Activated naive CD4-positive, alpha-beta T cell treated with anti-CD3 and anti-CD28 coated beads, Interleukin-2, amount 50 U/mL, for 72 hours (primary cell): ENCODE results near the gene GNB1L. TPM values are rescaled to one million over a fixed set of nuclear protein-coding genes. Genes with fewer than 3 reads are reported as not detected.
"Not testable (repeated sequence)": the region's sequence is repeated elsewhere in the genome, so short reads cannot be mapped to it uniquely, and the experiment has no call there.

ENCODE experiments used
- ATAC-seq, 2 donors: fragments of 150-1000 bp; cut with Tn5 transposase; 2 replicates each; pipeline ENCODE4 v1.10.0; 2021; ENCODE audit warnings: mild to moderate bottlenecking in 2 of 2, moderate library complexity in 2 of 2
- DNase-seq, 2 donors: peaks; one replicate each; pipeline ENCODE4 v3.0.0; 2021 to 2022; ENCODE audit warnings: low spot score in 2 of 2
- H3K27ac Mint-ChIP-seq, 2 donors: one replicate each; pipeline ENCODE4 v1.8.0; 2022; ENCODE audit warnings: mild to moderate bottlenecking in 2 of 2, mixed read lengths in 2 of 2
- H3K36me3 Mint-ChIP-seq, 2 donors: one replicate each; pipeline ENCODE4 v1.8.0; 2022; ENCODE audit warnings: mixed read lengths in 2 of 2
- H3K9me3 Mint-ChIP-seq, 2 donors: one replicate each; pipeline ENCODE4 v1.8.0; 2022; ENCODE audit warnings: mixed read lengths in 2 of 2
- total RNA-seq, 2 donors: library from RNA; stranded (reverse); gene quantifications; one replicate each; pipeline ENCODE4 v1.2.3, GENCODE V29; 2022

GNB1L gene
- total RNA-seq, 2 donors from 2014 or later, result 9.6 to 13.4 TPM

- Mint-ChIP-seq H3K36me3 (no peaks in the 10 kb centered on the region), H3K9me3 (no peaks in the 10 kb centered on the region), H3K27ac (no peak overlapping the region)
- no peak for ATAC-seq
- no peak for DNase-seq
Measured at GRCh38 chr22:19779011-19779421, 75.7 kb downstream of the GNB1L start.

GRCh38 chr22:19777192-19777591, 77.5 kb downstream of the GNB1L start:
- DNase-seq, H3K27ac Mint-ChIP-seq, H3K36me3 Mint-ChIP-seq, ATAC-seq, H3K9me3 Mint-ChIP-seq: not testable (repeated sequence)

GRCh38 chr22:19776433-19777031, 78.1 kb downstream of the GNB1L start:
- Mint-ChIP-seq H3K36me3 (no peaks in the 10 kb centered on the region), H3K9me3 (no peaks in the 10 kb centered on the region), H3K27ac (no peak overlapping the region)
- DNase-seq (no peak), ATAC-seq (peak in 1 of 2 donors; percentile 33)

GRCh38 chr22:19775496-19776325, 79.0 kb downstream of the GNB1L start:
- H3K36me3 Mint-ChIP-seq, result no peaks in the 10 kb centered on the region
- H3K9me3 Mint-ChIP-seq, result no peaks in the 10 kb centered on the region
- no peak for DNase-seq
- ATAC-seq, result no peak
- H3K27ac Mint-ChIP-seq, result no peak overlapping the region

GRCh38 chr22:19774628-19775027, 80.0 kb downstream of the GNB1L start:
- no peaks in the 10 kb centered on the region for H3K36me3 Mint-ChIP-seq
- no peaks in the 10 kb centered on the region for H3K9me3 Mint-ChIP-seq
- H3K27ac Mint-ChIP-seq, result no peak overlapping the region
- DNase-seq, result no peak
- no peak for ATAC-seq

GRCh38 chr22:19773470-19774040, 81.1 kb downstream of the GNB1L start:
- Mint-ChIP-seq H3K27ac (no peak overlapping the region), H3K9me3 (no peaks in the 10 kb centered on the region), H3K36me3 (peaks cover 0 to 5% of the 10 kb centered on the region in 2 donors)
- ATAC-seq (no peak), DNase-seq (no peak)

- Mint-ChIP-seq H3K9me3 (no peaks in the 10 kb centered on the region), H3K27ac (no peak overlapping the region), H3K36me3 (peaks cover 0 to 5% of the 10 kb centered on the region in 2 donors)
- ATAC-seq (no peak), DNase-seq (no peak)
Measured at GRCh38 chr22:19772673-19773469, 81.8 kb downstream of the GNB1L start.

GRCh38 chr22:19772422-19772672, 82.3 kb downstream of the GNB1L start:
- no peaks in the 10 kb centered on the region for H3K9me3 Mint-ChIP-seq
- H3K27ac Mint-ChIP-seq, result no peak overlapping the region
- DNase-seq (no peak), ATAC-seq (no peak)
- peaks cover 0 to 5% of the 10 kb centered on the region in 2 donors for H3K36me3 Mint-ChIP-seq

GRCh38 chr22:19770349-19771220, 84.1 kb downstream of the GNB1L start:
- peaks cover 0 to 5% of the 10 kb centered on the region in 2 donors for H3K36me3 Mint-ChIP-seq
- no peak for DNase-seq
- H3K9me3 Mint-ChIP-seq, result no peaks in the 10 kb centered on the region
- no peak for ATAC-seq
- no peak overlapping the region for H3K27ac Mint-ChIP-seq

- DNase-seq, result no peak
- no peak for ATAC-seq
- H3K27ac Mint-ChIP-seq, result no peak overlapping the region
- H3K9me3 Mint-ChIP-seq, result no peaks in the 10 kb centered on the region
- H3K36me3 Mint-ChIP-seq, result peaks cover 0 to 5% of the 10 kb centered on the region in 2 donors
Measured at GRCh38 chr22:19769393-19769715, 85.3 kb downstream of the GNB1L start.

- peaks cover 0 to 5% of the 10 kb centered on the region in 2 donors for H3K36me3 Mint-ChIP-seq
- no peak for DNase-seq
- no peaks in the 10 kb centered on the region for H3K9me3 Mint-ChIP-seq
- H3K27ac Mint-ChIP-seq, result no peak overlapping the region
- peak; percentile 23 to 72 for ATAC-seq
Measured at GRCh38 chr22:19767427-19768341, 87.0 kb downstream of the GNB1L start.

- DNase-seq (peak in 1 of 2 donors; percentile 60), ATAC-seq (peak; percentile 63 to 82)
- Mint-ChIP-seq H3K9me3 (no peaks in the 10 kb centered on the region), H3K36me3 (peaks cover 0 to 5% of the 10 kb centered on the region in 2 donors), H3K27ac (no peak overlapping the region)
Measured at GRCh38 chr22:19766511-19767426, 87.9 kb downstream of the GNB1L start.

GRCh38 chr22:19766240-19766510, 88.5 kb downstream of the GNB1L start:
- ATAC-seq, result no peak
- peaks cover 0 to 5% of the 10 kb centered on the region in 2 donors for H3K36me3 Mint-ChIP-seq
- H3K27ac Mint-ChIP-seq, result no peak overlapping the region
- DNase-seq, result no peak
- no peaks in the 10 kb centered on the region for H3K9me3 Mint-ChIP-seq

GRCh38 chr22:19765477-19766239, 89.0 kb downstream of the GNB1L start:
- Mint-ChIP-seq H3K9me3 (no peaks in the 10 kb centered on the region), H3K27ac (no peak overlapping the region), H3K36me3 (peaks cover 0 to 5% of the 10 kb centered on the region in 2 donors)
- no peak for DNase-seq
- ATAC-seq, result peak; percentile 8 to 23
